ENCODE data around the gene JADE1.

GRCh38 chr4:128858879-128859671, 49.6 kb downstream of the JADE1 start:
- TF ChIP-seq CTCF (conservative IDR thresholded peaks at IDR 0.05; ENCODE audit: low read depth, low read length) (no peak), EZH2 (IDR thresholded peaks at IDR 0.05; ENCODE audit: borderline replicate concordance, low read depth, low read length, poor library complexity, severe bottlenecking) (no peak)

Measured in A673 (cell line).